ENCODE data around the gene MIPOL1. TPM values are rescaled to one million over a fixed set of nuclear protein-coding genes. Genes with fewer than 3 reads are reported as not detected.
"Not testable (repeated sequence)": the region's sequence is repeated elsewhere in the genome, so short reads cannot be mapped to it uniquely, and the experiment has no call there.

The MIPOL1 gene
- total RNA-seq, 1 donor from 2014 or later, result 30.8 TPM

- no peak for DNase-seq (ENCODE audit: low spot score)
Observed at GRCh38 chr14:37546621-37547447, 349.1 kb downstream of the MIPOL1 start.

DNA sequence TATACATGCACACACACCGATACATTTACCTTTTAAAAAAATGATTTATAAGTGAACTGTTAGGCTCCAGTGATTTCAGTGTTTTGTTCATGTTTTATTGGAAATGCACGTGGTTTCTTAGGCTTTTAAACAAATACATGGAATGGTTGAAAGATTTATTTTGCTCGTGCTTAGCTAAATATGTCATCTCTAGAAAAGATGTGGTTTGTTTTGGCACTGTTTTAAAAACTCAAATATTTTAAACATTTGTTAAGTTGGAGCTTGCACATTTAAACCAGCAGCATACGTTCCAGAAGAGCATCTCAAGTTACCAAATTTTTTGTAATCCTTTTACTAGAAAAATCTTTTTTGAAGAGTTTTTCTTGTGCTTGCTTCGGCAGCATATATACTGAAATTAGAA lies 352.8 kb downstream of the MIPOL1 start:
- no peak for DNase-seq (ENCODE audit: low spot score)

DNA sequence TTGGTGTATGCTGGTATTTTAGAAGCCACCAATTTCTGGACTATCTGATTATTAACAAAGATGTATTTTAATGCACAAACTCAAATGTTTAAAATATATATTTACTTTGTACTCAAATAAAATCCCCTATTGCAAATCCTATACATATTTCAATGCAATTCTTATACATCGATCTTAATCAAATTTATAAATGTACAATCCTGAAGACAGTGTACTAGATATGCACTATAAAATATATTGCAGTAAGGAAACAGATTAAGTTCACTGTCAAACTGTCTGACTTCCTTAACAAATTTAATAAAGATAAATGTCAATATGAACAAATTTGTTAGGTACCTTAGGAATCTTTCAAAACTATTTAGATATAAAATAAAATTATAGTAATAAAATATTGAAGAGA lies 353.4 kb downstream of the MIPOL1 start:
- no peak for DNase-seq (ENCODE audit: low spot score)

DNA sequence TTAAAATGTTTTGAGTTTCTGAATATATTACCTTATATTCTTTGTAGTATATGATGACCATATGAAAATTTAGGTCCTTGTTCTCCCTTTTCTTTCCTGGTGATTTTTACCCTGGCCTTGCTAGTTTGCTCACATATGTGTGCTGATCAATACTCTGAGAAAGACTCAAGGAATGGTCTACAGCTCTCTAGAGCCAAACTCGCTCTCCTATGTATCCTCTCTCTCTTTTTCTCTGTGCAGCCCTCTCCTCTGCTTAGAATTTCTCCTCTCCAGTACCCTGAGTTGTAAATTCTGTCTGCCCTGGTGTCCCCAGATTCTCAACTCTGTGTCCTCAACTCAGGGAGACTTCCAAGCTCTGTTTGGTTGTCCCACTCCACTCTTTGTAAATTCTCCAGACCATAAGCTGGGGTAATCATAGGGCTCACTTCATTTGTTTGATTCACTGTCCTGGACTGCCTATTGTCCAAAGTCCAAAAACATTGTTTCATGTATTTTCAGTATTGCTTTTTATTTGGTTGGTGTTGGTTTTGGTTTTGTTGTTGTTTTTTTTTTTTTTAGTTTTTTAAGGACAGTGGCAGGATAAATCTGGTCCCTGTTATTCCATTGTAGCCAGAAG lies 356.3 kb downstream of the MIPOL1 start:
- no peak for DNase-seq (ENCODE audit: low spot score)

DNA sequence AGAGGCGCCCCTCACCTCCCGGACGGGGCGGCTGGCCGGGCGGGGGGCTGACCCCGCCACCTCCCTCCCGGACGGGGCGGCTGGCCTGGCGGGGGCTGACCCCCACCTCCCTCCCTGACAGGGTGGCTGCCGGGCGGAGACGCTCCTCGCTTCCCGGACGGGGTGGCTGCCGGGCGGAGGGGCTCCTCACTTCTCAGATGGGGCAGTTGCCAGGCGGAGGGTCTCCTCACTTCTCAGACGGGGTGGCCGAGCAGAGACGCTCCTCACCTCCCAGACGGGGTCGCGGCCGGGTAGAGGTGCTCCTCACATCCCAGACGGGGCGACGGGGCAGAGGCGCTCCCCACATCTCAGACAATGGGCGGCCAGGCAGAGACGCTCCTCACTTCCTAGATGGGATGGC lies 357.9 kb downstream of the MIPOL1 start:
- not testable (repeated sequence) for DNase-seq (ENCODE audit: low spot score)

DNA sequence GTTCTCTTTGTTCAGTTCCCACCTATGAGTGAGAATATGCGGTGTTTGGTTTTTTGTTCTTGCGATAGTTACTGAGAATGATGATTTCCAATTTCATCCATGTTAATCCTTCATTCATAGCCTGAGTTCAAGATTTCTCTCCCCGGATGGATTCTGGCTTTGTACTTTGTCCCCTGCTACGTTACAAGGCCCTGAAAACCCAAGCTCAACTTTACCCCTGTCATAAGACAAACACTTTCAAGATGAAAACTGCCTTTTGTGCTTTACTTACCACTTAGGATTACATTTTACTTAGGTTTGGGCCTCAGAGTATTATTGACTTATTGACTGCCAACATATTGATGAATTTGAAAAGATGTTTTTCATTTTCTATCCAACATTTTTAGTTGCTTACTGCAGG lies 361.0 kb downstream of the MIPOL1 start:
- DNase-seq (ENCODE audit: low spot score), result no peak

DNA sequence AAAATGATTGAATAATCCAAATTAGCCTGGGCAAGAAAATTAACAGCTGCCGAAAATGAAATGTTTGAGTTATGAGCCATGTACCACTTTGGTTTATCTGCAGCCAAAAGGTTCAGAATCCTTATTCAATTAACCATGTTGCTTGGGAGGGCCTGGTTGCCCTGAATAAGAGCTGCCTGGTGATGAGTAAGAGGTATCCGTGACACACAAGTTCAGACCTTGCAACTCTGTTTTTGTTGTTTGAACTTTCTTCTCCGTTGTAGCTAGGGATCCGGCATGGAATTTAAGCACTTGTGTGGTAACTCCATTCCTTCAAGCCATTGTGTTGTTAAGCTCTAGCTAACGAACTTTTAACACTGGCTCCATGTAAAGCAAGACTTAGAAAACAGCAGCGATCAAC lies 361.6 kb downstream of the MIPOL1 start:
- no peak for DNase-seq (ENCODE audit: low spot score)

GRCh38 chr14:37563189-37563588 lies 365.5 kb downstream of the MIPOL1 start:
- DNase-seq (ENCODE audit: low spot score), result no peak

GRCh38 chr14:37565550-37565949 lies 367.8 kb downstream of the MIPOL1 start:
- DNase-seq (ENCODE audit: low spot score), result no peak

GRCh38 chr14:37566811-37567371 lies 369.2 kb downstream of the MIPOL1 start:
- DNase-seq (ENCODE audit: low spot score), result no peak

DNA sequence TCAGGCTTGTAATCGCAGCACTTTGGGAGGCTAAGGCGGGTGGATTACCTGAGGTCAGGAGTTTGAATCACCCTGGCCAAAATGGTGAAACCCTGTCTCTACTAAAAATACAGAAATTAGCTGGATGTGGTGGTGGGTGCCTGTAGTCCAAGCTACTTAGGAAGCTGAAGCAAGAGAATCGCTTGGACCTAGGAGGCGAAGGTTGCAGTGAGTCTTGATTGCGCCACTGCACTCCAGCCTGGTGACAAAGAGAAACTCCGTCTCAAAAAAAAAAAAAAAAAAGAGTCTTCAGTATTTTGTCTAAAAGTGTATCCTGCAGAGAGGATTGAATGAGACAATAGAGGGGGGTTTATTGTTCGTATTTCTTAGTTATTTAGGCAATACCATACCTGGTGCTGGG lies 372.0 kb downstream of the MIPOL1 start:
- no peak for DNase-seq (ENCODE audit: low spot score)

- no peak for DNase-seq (ENCODE audit: low spot score)
Observed at GRCh38 chr14:37571391-37571790, 373.7 kb downstream of the MIPOL1 start.

DNA sequence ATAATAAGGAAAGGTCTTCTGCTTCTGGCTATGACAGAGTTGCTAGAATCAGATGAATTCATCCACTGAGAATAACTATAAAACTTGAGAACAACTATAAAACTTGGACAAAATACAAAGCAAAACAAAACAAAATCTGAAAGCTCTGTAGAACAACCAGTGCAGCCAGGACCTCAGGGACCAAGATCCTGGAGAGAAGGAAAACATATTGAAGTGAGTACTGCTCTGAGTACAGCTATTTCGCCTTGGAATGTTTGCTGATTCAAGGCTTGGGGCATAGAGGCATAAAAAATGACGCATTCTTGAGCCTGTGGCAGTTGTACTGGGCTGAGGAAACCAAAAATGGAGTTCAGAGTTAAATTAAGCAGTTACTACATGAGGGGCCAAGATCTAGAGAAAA lies 375.6 kb downstream of the MIPOL1 start:
- DNase-seq (ENCODE audit: low spot score), result no peak

GRCh38 chr14:37579274-37579673 lies 381.5 kb downstream of the MIPOL1 start:
- DNase-seq (ENCODE audit: low spot score), result no peak

GRCh38 chr14:37580146-37580545 lies 382.4 kb downstream of the MIPOL1 start:
- DNase-seq (ENCODE audit: low spot score), result no peak

DNA sequence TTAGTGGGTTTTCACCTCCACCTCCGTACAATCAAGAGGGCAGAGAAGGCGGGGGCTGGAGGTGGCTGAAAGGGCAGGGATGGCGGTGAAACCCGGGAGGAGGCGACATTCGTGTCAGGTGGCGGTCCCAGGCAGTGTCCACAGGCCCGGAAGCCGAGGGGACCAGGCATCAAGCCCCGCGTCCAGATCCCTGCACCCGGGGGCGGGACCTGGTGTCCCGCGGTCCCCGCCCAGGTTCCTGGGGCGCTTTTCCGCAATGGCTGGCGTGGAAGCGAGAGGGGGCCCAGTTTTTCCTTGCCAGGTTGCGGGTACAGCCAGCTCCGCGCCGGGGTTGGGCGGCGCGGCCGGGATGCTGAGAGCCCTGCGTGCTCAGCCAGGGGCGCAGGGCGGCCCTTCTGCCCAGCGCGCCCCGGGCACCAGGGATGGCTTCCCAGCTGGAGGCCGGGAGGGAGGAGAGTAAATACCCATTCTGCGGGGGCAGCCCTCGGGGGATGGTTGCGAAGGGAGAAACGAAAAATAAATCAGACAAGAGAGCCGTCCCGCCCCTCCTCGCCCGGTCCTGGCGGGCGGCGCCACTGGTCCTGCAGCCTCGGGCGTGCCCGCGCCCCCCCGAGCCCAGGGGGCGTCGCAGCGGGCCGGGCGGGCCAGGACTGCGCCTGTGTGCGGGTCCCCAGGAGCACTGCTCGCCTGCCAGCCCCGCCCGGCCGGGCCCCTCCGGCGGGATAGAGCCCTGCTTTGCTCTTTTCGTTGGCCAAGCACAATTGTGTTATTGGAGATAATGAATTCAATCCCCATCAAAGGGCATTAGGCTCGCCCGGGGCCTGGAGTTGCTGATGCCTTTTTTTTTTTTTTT lies 385.8 kb downstream of the MIPOL1 start:
- no peak for DNase-seq (ENCODE audit: low spot score)

DNA sequence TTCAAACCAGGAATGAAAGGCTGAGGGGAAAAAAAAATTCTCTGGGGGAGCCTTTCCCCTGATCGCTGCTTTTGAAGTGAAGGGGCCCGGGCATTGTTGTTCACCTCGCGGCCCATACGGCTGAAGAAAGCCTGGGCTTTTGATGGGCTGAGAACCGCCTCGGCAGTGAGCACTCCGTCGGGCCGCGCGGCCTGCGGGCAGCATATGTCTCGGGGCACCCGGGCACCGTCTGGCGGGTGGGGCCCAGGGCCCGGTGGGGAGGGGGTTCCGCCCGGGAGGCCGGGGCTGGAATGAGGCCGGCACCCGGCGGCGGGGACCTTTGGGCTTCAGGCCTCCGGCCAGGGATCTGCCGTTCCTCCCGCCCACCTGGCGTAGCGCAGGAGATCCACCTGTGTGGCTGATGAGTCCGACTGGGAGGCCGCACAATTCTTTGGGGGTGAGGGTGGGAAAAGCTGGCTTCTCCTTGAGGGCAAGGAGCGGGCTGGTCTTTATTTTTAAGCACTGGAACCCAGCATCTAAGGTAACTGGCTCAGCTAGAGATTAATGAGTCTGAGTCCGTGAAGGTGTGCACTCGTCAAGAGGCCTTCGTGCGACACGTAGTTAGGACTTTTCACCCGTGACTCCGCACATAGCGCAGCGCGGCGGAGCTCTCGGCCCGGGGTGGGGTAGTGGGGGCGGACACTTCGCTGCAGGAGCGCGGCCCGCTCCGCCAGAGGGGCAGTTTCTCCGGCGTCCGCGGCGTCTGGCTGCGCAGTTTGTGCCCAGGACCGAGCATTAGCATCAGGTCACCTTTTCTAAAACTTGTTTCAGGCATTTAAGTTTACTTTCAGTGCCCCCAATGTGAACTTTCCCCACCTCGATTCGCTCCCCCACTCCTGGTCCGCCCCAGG lies 386.7 kb downstream of the MIPOL1 start:
- no peak for DNase-seq (ENCODE audit: low spot score)

GRCh38 chr14:37585101-37585511 lies 387.4 kb downstream of the MIPOL1 start:
- DNase-seq (ENCODE audit: low spot score), result no peak

DNA sequence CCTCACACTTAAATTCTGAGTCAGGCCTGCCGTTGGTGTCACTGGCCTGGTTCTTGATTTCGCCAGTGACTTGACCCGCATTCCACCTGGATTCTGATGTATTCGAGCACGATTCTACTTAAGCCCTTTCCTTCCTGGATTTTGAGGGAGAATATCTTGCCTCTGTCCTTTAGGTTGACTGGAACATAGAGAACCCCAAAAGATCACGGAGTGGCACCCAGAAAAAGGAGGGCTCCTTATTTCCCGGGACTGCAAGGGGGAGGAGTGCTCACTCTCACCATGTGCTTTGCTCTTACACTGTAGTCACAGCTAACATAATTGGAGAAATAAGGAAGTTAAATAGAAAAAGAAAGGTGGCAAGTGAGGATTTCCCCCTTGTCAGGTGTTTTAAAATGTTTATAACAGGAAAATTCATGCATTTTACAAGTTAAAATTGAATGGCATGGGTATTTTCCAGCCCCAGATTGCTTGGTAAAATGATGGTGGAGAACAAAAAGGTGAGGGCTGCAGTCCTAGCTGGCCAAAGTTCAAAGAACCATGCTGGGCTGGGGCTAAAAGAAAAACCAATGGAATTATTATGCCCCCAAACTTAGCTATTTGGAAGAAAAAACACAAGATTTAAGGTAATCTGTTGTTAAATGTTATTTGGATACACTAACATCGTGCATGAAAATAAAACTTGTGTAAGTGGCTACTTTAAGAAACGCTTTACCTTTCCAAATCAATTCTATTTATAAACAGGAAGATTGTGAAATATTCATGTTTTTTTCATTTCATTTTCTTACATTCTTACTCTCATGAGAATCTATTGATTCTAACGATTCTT lies 388.4 kb downstream of the MIPOL1 start:
- DNase-seq (ENCODE audit: low spot score), result no peak

DNA sequence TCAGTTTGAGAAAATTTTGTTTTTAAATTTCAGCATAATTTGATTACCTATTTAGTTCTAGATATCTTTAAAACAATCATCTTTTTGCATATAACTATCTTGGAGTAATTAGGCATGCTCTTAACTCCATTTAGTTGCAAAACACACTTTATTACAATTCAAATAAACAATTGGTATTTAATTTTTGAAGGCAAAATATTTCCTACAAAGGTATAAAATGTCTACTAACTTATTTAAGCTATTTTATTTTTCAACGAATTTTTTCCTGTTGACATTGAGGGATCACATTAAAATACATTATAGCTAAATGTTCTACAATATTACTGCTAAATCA lies 389.0 kb downstream of the MIPOL1 start:
- no peak for DNase-seq (ENCODE audit: low spot score)
